Measurements from ENCODE around the gene DEXI.

The DEXI gene

GRCh38 chr16:10945065-10945787, 3.0 kb upstream of the DEXI start:
- TF ChIP-seq TOX (CRISPR knock-in tag; IDR thresholded peaks at IDR 0.05; ENCODE audit: borderline replicate concordance) (no peak), ESRRG (CRISPR knock-in tag; IDR thresholded peaks at IDR 0.05) (no peak), ARNTL (CRISPR knock-in tag; IDR thresholded peaks at IDR 0.05; ENCODE audit: borderline replicate concordance, low read depth) (no peak), PPARA (CRISPR knock-in tag; IDR thresholded peaks at IDR 0.05; ENCODE audit: borderline replicate concordance) (no peak), BACH2 (CRISPR knock-in tag; IDR thresholded peaks at IDR 0.05; ENCODE audit: borderline replicate concordance) (no peak), ZNF70 (CRISPR knock-in tag; IDR thresholded peaks at IDR 0.05) (no peak), GLIS3 (CRISPR knock-in tag; IDR thresholded peaks at IDR 0.05) (no peak), POU6F1 (CRISPR knock-in tag; IDR thresholded peaks at IDR 0.05; ENCODE audit: borderline replicate concordance, low read depth) (no peak), TCF4 (CRISPR knock-in tag; IDR thresholded peaks at IDR 0.05; ENCODE audit: borderline replicate concordance) (no peak), ZC3H10 (CRISPR knock-in tag; IDR thresholded peaks at IDR 0.05) (no peak), CSRNP3 (CRISPR knock-in tag; IDR thresholded peaks at IDR 0.05) (no peak), ZFP3 (CRISPR knock-in tag; IDR thresholded peaks at IDR 0.05) (no peak), TSHZ2 (CRISPR knock-in tag; IDR thresholded peaks at IDR 0.05) (no peak), ISL1 (CRISPR knock-in tag; IDR thresholded peaks at IDR 0.05) (no peak), OSR1 (CRISPR knock-in tag; IDR thresholded peaks at IDR 0.05) (no peak)
- ATAC-seq: no peak

GRCh38 chr16:10944249-10945064, 2.2 kb upstream of the DEXI start, which contains the start of gene CLEC16A:
Gene CLEC16A, plus strand, starts transcription at chr16:10944564. Its CDS starts 154 bp downstream, at chr16:10944718.
- no peak for TF ChIP-seq CSRNP3 (CRISPR knock-in tag; IDR thresholded peaks at IDR 0.05)
- no peak for TF ChIP-seq TCF4 (CRISPR knock-in tag; IDR thresholded peaks at IDR 0.05; ENCODE audit: borderline replicate concordance)
- TF ChIP-seq, protein P1, sequence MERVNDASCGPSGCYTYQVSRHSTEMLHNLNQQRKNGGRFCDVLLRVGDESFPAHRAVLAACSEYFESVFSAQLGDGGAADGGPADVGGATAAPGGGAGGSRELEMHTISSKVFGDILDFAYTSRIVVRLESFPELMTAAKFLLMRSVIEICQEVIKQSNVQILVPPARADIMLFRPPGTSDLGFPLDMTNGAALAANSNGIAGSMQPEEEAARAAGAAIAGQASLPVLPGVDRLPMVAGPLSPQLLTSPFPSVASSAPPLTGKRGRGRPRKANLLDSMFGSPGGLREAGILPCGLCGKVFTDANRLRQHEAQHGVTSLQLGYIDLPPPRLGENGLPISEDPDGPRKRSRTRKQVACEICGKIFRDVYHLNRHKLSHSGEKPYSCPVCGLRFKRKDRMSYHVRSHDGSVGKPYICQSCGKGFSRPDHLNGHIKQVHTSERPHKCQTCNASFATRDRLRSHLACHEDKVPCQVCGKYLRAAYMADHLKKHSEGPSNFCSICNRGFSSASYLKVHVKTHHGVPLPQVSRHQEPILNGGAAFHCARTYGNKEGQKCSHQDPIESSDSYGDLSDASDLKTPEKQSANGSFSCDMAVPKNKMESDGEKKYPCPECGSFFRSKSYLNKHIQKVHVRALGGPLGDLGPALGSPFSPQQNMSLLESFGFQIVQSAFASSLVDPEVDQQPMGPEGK (CRISPR knock-in tag; IDR thresholded peaks at IDR 0.05; ENCODE audit: borderline replicate concordance): no peak
- TF ChIP-seq GLIS3 (CRISPR knock-in tag; IDR thresholded peaks at IDR 0.05): no peak
- no peak; the same call in 1 of the 2 replicates for TF ChIP-seq TSHZ2 (CRISPR knock-in tag; IDR thresholded peaks at IDR 0.05)
- TF ChIP-seq CSDC2 (CRISPR knock-in tag; IDR thresholded peaks at IDR 0.05): no peak
- TF ChIP-seq RARB (CRISPR knock-in tag; IDR thresholded peaks at IDR 0.05): no peak
- no peak for TF ChIP-seq ZNF70 (CRISPR knock-in tag; IDR thresholded peaks at IDR 0.05)
- TF ChIP-seq ISL1 (CRISPR knock-in tag; IDR thresholded peaks at IDR 0.05): no peak
- TF ChIP-seq OSR1 (CRISPR knock-in tag; IDR thresholded peaks at IDR 0.05): no peak
- TF ChIP-seq BACH2 (CRISPR knock-in tag; IDR thresholded peaks at IDR 0.05; ENCODE audit: borderline replicate concordance): no peak
- ATAC-seq: peak; percentile 90

Measured in SK-N-SH treated with all-trans-retinoic acid at 6 μM for 48 hours (cell line).